Activated naive CD8-positive, alpha-beta T cell treated with anti-CD3 and anti-CD28 coated beads, Interleukin-2, amount 50 U/mL, for 24 hours (primary cell): ENCODE results near the gene TOM1L2.

ENCODE experiments used
- ATAC-seq: fragments of 150-1000 bp; cut with Tn5 transposase; one replicate; pipeline ENCODE4 v1.10.0; 2021
- DNase-seq: peaks from one replicate; pipeline ENCODE4 v3.0.0; 2021
- H3K27ac Mint-ChIP-seq: one replicate; pipeline ENCODE4 v1.8.0; 2021; ENCODE audit warnings: mild to moderate bottlenecking, mixed read lengths
- H3K27me3 Mint-ChIP-seq: one replicate; pipeline ENCODE4 v1.8.0; 2021; ENCODE audit warnings: mixed read lengths
- H3K36me3 Mint-ChIP-seq: one replicate; pipeline ENCODE4 v1.8.0; 2021; ENCODE audit warnings: low read depth, mixed read lengths
- H3K4me1 Mint-ChIP-seq: one replicate; pipeline ENCODE4 v1.8.0; 2021; ENCODE audit warnings: mixed read lengths
- H3K4me3 Mint-ChIP-seq: one replicate; pipeline ENCODE4 v1.8.0; 2021; ENCODE audit warnings: mild to moderate bottlenecking, moderate library complexity, mixed read lengths
- H3K9me3 Mint-ChIP-seq: one replicate; pipeline ENCODE4 v1.8.0; 2021; ENCODE audit warnings: mixed read lengths

Gene TOM1L2

DNA sequence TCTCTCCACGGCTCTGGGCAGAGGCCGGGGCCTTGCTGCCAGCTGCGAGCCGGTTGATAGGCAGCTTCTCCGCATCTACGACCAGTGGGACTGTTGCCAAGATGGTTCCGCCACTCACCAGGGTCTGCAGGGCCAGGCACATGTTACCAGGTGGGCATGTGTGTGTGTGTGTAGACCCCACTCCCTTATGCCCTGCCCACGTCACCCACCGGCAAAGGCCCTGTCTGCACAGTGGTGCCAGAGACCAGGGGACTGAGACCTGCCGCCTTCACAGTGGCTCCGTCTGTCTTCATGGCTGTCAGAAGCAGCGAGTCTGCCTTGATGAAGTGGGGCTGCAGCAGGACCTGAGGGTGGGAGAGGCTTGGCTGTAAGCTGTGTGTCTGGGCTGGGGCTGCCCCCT lies 153.1 kb downstream of the TOM1L2 start:
- H3K4me3 Mint-ChIP-seq, result no peak overlapping the region

DNA sequence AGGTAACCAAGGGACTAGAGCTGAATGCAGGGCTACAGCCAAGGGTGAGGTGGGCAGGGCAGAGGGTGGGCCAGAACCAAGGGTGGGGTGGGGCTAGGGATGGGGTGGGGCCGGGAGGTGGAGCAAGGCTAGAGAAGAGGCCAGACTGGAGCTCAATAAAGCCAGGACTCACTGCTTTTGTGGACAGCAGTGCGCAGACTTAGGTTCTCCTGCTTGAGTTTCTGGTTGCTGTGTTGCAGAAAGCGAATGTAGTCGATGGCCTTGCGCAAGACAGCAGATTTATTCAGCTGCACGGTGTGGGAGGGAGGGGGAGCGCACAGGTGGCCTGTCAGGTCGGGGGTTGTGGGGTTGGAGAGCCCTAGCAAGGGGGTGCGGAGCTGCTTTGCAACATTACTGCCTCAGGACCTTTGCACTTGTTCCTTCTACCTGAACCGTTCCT lies 154.1 kb downstream of the TOM1L2 start:
- H3K4me1 Mint-ChIP-seq, result peaks cover 47% of the 10 kb centered on the region
- no peak for ATAC-seq
- H3K27ac Mint-ChIP-seq, result no peak overlapping the region

More for the DNA sequence above, 153.1 kb downstream of the TOM1L2 start:
- H3K9me3 Mint-ChIP-seq, result no peaks in the 10 kb centered on the region
- ATAC-seq (no peak), DNase-seq (no peak)
- no peak overlapping the region for H3K27ac Mint-ChIP-seq
- H3K4me1 Mint-ChIP-seq, result peaks cover 53% of the 10 kb centered on the region
- H3K36me3 Mint-ChIP-seq, result peaks cover 13% of the 10 kb centered on the region
- H3K27me3 Mint-ChIP-seq, result no peaks in the 10 kb centered on the region

DNA sequence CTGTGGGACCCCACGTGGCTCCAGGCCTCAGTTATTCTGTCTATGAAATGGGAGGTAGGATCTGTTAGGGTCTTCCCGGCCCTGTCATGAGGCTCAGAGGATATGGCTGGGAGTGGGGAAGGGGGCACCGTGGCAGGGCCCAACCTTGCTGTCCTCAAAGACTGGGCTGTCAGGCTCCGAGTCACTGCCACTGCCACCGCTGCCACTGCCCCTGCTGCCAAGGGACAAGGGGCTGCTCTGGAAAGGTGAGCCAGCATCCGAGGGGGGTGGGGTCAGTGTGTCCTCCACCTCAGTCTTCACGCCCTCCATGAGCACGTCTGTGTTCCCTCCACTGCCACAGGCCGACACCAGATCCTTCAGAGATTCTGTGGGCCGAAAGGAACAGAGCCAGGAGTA lies 154.7 kb downstream of the TOM1L2 start:
- peaks cover 17% of the 10 kb centered on the region for H3K36me3 Mint-ChIP-seq
- peaks cover 46% of the 10 kb centered on the region for H3K4me1 Mint-ChIP-seq
- ATAC-seq (no peak), DNase-seq (no peak)
- H3K27ac Mint-ChIP-seq, result no peak overlapping the region
- H3K27me3 Mint-ChIP-seq, result no peaks in the 10 kb centered on the region
- H3K9me3 Mint-ChIP-seq, result no peaks in the 10 kb centered on the region
- no peak overlapping the region for H3K4me3 Mint-ChIP-seq

More for the DNA sequence above, 154.1 kb downstream of the TOM1L2 start:
- no peaks in the 10 kb centered on the region for H3K27me3 Mint-ChIP-seq
- no peaks in the 10 kb centered on the region for H3K9me3 Mint-ChIP-seq
- no peak overlapping the region for H3K4me3 Mint-ChIP-seq
- H3K36me3 Mint-ChIP-seq, result peaks cover 14% of the 10 kb centered on the region
- no peak for DNase-seq

DNA sequence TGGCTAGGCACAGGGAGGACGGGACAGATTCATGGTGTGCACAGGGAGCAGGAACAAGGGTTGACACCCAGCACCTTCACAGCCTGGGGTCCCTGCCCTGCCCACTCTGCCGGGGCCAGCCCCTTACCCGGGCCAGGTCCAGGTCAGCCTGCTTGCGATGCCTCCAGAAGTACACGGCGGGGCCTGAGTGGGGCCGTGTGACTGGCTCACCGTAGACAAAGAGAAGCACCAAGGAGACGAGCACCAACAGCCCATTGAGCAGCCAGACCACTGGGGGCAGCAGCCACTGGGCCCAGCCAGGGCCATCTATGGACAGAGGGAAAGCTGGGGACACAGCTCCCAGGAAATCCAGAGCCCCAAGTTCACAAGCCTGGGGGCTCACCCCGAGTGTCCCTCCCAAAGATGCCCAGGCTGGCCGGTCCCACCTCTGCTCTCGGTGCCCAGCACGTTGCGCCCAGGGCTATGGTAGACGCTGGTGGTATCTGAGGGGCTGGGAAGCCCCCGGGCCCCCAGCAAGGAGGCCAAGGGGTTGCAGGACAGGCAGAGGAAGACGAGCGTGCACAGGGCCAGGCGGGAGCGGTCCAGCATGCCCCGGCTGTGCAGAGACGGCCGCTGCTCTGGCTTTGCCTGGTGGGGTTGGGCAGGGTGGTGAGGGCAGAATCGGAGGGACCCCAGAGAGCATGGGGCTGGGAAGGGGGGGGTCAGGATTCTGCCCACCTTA lies 155.2 kb downstream of the TOM1L2 start:
- Mint-ChIP-seq H3K9me3 (no peaks in the 10 kb centered on the region), H3K36me3 (peaks cover 17% of the 10 kb centered on the region), H3K27me3 (no peaks in the 10 kb centered on the region), H3K4me3 (no peak overlapping the region), H3K27ac (no peak overlapping the region), H3K4me1 (peaks cover 43% of the 10 kb centered on the region)
- no peak for ATAC-seq
- no peak for DNase-seq

DNA sequence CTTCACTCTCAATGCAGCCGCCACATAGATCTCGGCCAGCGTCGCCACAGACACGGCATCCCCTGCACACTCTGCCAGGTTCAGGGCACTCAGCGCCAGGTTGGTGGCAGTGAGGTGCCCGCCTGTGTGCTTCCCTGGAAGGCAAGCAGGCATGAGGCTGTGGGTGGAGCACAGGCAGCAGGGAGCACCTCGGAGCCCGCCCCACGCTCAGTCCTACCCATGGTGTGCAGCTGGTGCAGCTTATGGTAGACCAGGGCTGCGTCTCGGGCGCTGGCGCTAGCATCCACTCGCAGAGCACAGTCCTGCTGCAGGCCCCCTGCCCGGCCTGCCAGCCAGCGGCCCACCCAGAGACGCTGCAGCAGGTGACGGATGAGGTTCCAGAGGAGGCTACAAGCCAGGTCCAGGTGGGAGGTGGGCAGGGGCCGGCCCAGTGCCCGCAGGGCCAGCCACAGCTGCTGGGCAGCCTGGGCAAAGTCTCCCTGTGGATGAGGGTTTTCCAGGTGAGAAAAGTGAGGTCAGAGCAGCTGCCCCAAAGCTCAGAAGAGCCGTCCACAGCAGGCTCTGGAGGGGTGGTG lies 155.9 kb downstream of the TOM1L2 start:
- DNase-seq (no peak), ATAC-seq (no peak)
- Mint-ChIP-seq H3K36me3 (peaks cover 20% of the 10 kb centered on the region), H3K27me3 (no peaks in the 10 kb centered on the region), H3K27ac (no peak overlapping the region), H3K4me3 (no peak overlapping the region), H3K4me1 (peaks cover 40% of the 10 kb centered on the region), H3K9me3 (no peaks in the 10 kb centered on the region)

DNA sequence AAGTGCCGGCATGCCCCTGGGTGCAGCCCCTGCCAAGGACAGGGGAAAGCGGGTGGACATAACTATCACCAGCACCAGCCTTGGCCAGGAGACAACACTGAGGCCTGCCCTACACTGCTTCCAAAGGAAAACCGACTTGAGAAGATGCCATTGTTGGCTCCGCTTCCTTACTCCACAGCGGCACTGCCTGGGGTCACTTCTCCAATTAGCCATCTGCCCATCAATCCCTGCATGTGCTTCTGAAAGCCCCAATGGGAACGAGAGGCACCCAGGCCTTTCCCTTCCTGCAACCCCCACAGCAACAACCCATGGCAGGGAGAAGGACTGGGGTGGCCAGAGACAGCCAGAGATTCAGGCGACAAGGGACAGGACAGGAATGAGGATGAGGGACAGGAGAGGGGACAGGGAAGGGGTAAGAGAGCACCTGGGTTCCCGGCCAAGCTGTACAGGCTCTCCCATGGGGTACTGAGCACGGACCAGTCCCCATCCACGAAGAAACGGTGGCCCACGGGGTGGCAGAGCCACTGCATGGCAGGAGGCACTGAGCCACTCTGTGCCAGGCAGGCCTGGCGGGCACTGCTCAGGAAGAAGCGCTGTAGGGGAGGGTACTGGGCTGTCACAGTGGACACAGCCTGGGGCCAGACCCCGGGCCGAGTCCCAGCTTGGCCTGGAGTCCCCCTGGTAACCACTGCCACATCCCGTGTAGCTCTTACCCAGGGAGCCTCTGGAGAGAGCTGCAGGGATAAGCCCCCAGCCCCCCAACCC lies 156.6 kb downstream of the TOM1L2 start:
- Mint-ChIP-seq H3K27me3 (no peaks in the 10 kb centered on the region), H3K36me3 (peaks cover 20% of the 10 kb centered on the region), H3K9me3 (no peaks in the 10 kb centered on the region), H3K4me3 (no peak overlapping the region), H3K4me1 (peaks cover 32% of the 10 kb centered on the region), H3K27ac (no peak overlapping the region)
- ATAC-seq, result no peak
- no peak for DNase-seq

DNA sequence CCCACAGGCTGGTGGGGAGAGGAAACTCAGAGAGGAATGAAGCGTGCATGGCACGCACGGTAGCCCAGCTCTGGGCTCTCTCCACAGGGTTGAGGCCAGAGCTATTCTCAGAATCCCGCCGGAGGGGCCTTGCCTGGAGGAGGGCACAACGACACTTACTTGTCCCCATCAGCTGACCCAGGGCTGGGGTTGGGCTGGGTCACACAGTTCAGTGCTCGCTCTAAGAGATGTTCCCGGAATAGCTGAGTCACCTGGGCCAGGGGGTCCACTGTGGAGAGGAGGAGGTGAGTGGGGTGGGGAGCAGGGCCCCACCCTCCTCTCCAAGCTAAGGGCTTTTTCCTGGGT lies 157.2 kb downstream of the TOM1L2 start:
- Mint-ChIP-seq H3K9me3 (no peaks in the 10 kb centered on the region), H3K36me3 (peaks cover 20% of the 10 kb centered on the region), H3K4me3 (no peak overlapping the region), H3K27ac (no peak overlapping the region), H3K27me3 (no peaks in the 10 kb centered on the region), H3K4me1 (peaks cover 27% of the 10 kb centered on the region)
- DNase-seq (no peak), ATAC-seq (no peak)

DNA sequence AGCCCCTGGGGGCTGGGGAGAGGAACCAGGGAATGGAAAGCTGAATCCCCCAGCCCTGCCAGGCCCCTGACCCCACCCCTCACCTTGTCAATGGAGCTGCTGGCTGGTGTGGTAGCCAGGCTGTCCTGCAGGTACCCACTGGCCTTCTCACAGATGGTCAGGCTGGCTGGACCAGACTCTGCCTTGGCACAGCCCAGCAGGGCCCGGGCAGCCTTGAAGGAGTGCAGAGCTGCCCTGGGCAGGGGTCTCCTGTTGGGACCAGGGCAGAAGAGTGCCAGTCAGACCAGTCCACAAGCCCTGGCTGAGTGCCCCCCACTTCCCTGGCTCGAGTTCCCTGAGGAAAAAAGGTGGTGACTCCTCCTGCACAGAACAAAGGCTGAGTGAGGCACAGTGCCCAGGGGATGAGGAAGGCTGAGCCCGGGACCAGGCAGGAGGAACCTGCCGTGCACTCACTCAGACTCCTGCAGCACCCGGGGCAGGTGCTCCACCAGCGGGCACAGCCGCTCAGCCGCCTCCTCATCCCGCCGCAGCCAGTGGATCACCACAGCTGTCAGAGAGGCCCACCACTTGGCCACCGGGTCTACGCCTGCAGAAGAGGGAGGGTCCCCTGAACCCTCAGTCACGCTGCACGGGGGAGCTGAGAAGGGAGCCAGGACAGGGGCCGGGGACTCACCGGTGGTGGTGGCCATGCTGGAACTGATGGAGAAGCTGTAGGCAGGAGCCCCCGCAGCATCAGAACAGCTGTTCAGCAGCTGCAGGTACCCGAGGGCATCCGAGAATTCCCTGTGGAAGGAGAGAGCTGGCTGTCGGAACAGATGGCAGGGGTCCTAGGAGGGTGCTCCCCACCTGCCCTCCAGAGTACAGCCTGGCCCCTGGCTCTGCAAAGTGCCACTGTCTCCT lies 157.8 kb downstream of the TOM1L2 start:
- peaks cover 16% of the 10 kb centered on the region for H3K36me3 Mint-ChIP-seq
- H3K4me3 Mint-ChIP-seq, result no peak overlapping the region
- H3K27me3 Mint-ChIP-seq, result no peaks in the 10 kb centered on the region
- no peak for ATAC-seq
- peaks cover 20% of the 10 kb centered on the region for H3K4me1 Mint-ChIP-seq
- no peak for DNase-seq
- peak overlapping the region; percentile 22 for H3K27ac Mint-ChIP-seq
- H3K9me3 Mint-ChIP-seq, result no peaks in the 10 kb centered on the region

DNA sequence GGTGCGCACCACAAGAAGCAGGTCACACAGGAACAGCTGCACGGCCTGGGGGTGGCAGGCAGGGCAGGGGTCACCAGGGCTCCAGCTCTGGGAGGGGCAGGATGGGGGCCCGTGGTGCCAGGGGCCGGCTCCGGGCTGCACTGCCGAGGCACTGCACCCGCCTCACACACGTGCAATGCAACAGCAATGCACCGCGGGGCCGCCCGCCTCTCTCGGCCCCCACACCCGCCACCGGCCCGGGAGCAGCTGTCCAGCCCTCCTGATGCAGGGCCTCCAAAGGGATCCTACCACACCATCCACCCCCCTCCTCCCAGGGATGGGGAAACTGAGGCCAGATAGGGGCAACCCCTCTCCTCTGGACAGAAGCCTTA lies 158.5 kb downstream of the TOM1L2 start:
- H3K4me3 Mint-ChIP-seq, result no peak overlapping the region
- no peak overlapping the region for H3K27ac Mint-ChIP-seq
- no peak for ATAC-seq
- H3K4me1 Mint-ChIP-seq, result peaks cover 21% of the 10 kb centered on the region
- H3K36me3 Mint-ChIP-seq, result peaks cover 11% of the 10 kb centered on the region
- no peak for DNase-seq
- no peaks in the 10 kb centered on the region for H3K27me3 Mint-ChIP-seq
- no peaks in the 10 kb centered on the region for H3K9me3 Mint-ChIP-seq

DNA sequence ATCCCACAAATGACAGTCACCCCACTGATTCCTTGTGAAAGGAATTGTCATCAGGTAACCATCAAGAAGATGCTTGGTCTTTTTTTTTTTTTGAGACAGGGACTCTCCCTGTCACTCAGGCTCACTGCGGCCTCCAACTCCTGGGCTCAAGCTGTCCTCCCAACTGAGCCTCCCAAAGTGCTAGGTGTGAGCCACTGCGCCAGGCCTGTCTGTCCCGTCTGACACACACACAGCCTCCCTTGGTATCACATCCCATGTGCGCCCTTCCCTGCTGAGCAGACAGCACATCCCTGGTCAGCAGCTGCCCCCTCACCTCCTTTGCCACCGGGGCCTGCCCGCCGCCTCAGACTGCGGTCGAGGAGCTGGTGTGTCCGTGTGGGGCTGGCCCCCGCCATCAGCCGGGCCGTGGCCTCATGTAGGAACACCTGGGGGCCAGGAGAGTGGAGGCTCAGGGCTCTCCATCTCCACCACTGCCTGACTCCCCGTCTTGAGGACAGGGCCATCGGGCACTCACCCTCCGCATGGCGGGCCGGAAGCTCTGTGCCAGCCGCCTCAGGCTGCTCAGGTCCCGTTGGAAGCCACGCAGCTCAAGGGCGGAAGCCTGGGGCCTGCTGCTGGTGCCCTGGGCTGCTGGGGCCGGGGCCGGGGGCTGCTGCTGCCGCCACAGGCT lies 159.0 kb downstream of the TOM1L2 start:
- ATAC-seq, result no peak
- Mint-ChIP-seq H3K4me3 (no peak overlapping the region), H3K9me3 (no peaks in the 10 kb centered on the region), H3K4me1 (peaks cover 21% of the 10 kb centered on the region), H3K27me3 (no peaks in the 10 kb centered on the region), H3K36me3 (peaks cover 8% of the 10 kb centered on the region), H3K27ac (no peak overlapping the region)
- DNase-seq, result no peak

DNA sequence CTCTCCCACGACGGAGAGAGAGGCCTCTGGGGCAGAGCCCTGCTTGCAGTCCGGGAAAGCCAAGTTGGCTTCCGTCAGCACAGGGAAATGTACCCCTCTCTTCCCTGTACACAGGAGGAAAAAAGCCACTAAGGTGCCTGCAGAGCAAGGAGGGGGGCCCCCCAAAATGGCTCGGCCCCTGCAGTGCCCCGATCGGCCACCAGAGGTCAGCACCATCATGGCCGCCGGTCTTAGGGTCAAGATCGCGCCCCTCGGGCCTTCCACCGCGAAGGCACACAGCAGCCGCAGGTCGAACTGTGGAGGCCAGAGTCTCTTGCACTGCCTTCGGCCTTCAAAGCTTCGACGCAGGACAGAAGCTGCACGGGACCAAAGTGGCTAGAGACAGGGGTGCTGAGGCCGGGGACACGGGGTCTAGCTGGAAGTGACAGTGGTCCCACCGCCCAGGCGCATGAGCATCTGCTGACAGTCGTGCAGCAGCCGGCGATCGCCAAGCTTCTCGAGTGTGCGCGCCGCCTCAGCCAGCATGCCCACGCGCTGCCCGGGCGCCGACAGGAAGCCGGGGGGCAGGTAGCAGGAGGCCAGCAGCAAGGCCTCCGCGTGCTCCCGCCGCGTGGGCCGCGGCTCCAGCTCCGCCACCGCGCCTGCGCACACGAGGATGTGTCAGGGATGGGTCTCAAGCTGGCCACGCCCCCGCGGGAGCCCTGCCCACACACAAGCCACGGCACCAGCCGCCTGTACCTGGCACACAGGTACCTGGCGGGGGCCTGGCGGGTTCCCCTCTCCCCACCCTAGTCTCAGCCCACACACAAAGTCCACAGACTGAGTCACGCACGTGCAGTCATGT lies 159.8 kb downstream of the TOM1L2 start:
- Mint-ChIP-seq H3K4me3 (no peak overlapping the region), H3K27ac (no peak overlapping the region), H3K4me1 (peaks cover 21% of the 10 kb centered on the region), H3K27me3 (no peaks in the 10 kb centered on the region), H3K36me3 (peaks cover 7% of the 10 kb centered on the region), H3K9me3 (no peaks in the 10 kb centered on the region)
- ATAC-seq (peak; percentile 18), DNase-seq (peak; percentile 83)

DNA sequence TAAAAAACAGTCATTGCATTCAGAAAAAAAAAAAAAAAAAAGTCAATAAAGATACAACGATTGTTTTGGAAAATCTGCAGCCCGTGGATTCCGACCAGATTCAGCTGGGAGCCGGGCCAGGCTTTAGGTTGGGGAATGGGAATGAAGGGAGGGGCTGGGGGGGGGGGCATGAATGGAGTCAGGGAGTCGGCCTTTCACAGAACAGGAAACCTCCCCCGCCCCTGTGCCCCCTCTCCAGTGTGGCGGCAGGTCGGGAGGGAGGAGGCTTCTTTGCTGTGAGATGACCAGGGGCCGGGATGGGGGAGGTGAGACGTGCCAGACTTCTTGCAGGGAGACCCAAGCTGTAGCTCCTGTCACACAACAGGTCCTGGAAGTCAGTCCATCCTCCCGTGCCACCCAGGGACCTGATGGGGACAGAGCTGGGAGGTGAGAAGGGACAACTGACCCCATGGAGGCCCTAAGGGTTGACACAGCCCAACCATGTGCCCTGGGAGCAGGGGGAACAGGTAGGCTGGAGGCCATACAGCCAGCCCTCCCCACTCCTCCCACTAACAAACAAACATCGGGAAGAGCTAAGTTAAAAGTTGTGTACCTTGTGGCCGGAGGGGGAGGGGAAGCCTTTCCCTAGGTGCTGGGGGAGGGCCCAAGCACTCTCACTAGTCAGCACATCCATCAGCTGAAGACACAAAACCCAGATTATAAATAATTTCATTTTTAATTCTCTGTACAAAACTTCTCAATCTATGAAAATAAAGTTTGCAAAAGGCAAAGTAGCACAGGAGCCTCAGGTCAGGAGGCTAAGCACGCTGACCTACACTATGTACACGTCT lies 160.6 kb downstream of the TOM1L2 start:
- DNase-seq, result no peak
- Mint-ChIP-seq H3K27me3 (no peaks in the 10 kb centered on the region), H3K4me1 (peaks cover 21% of the 10 kb centered on the region), H3K4me3 (no peak overlapping the region), H3K27ac (peak overlapping the region; percentile 49), H3K36me3 (peaks cover 7% of the 10 kb centered on the region), H3K9me3 (no peaks in the 10 kb centered on the region)
- no peak for ATAC-seq

DNA sequence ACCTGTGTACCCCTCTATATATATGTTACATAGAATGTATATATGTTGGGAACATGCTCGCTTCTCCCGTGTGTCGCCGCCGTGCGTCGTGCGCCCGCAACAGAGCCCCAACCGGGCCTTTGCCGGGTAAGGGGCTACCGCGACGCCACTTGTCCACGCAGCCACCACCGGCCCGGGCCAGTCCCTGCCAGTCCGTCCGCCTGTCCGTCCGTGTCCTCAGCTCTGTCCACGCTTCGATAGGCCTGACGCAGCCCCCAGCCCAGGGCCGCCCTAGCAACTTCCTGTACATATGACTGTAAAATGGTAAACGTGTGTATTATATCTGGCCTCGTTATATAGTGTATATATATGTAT lies 161.3 kb downstream of the TOM1L2 start:
- Mint-ChIP-seq H3K27me3 (no peaks in the 10 kb centered on the region), H3K4me3 (no peak overlapping the region), H3K4me1 (peaks cover 21% of the 10 kb centered on the region), H3K9me3 (no peaks in the 10 kb centered on the region), H3K27ac (no peak overlapping the region), H3K36me3 (peaks cover 7% of the 10 kb centered on the region)
- no peak for ATAC-seq
- no peak for DNase-seq
